IMR-90 (cell line): Measurements from ENCODE around the gene RASSF5. TPM values are rescaled to one million over a fixed set of nuclear protein-coding genes. Genes with fewer than 3 reads are reported as not detected.

ENCODE experiments used
- ATAC-seq: fragments of 200-7000 bp; cut with Tn5 transposase; 2 replicates; pipeline ENCODE4 v1.9.1; 2020; ENCODE audit warnings: low read depth, mild to moderate bottlenecking, moderate library complexity
- BruUV-seq: library from RNA; stranded (reverse); fragments of 400-500 nt; replicated peaks from 2 replicates; lab custom pipeline; 2021; lab: Mats Ljungman, UMichigan
- CTCF ChIA-PET: fragments of 300-600 bp; formaldehyde crosslinking; extraction: SDS; loops from one replicate; lab custom pipeline; 2021; ENCODE audit warnings: antibody characterized with exemption; lab: Yijun Ruan, JAX
- POLR2A ChIA-PET: fragments of 300-600 bp; sonication (Branson Sonifier 250); formaldehyde crosslinking; loops from one replicate; lab custom pipeline; 2022; ENCODE audit warnings: antibody characterized with exemption; ENCODE audit not compliant: unreplicated experiment; lab: Charles Lee
- DNase-seq: peaks from one replicate; pipeline ENCODE4 v3.0.0; 2013
- H2AFZ ChIP-seq: replicated peaks from 2 replicates; pipeline ENCODE3; 2013; ENCODE audit warnings: low read length, mild to moderate bottlenecking; ENCODE audit not compliant: poor library complexity
- H2AK5ac ChIP-seq: 2 replicates; pipeline ENCODE4 v1.6.1; 2013; ENCODE audit warnings: low read depth, low read length, inconsistent platforms
- H2AK9ac ChIP-seq: replicated peaks from 2 replicates; pipeline ENCODE3; 2013; ENCODE audit warnings: mild to moderate bottlenecking, low read depth, low read length, moderate library complexity; ENCODE audit not compliant: poor library complexity
- H2BK120ac ChIP-seq: 2 replicates; pipeline ENCODE4 v1.6.1; 2013; ENCODE audit warnings: low read depth, low read length, inconsistent platforms
- H2BK15ac ChIP-seq: 3 replicates; pipeline ENCODE4 v1.6.1; 2013; ENCODE audit warnings: low read depth, low read length, inconsistent platforms
- H2BK20ac ChIP-seq: 2 replicates; pipeline ENCODE4 v1.6.1; 2013; ENCODE audit warnings: low read depth, mild to moderate bottlenecking, inconsistent platforms, low read length, moderate library complexity
- H2BK5ac ChIP-seq: 2 replicates; pipeline ENCODE4 v1.6.1; 2013; ENCODE audit warnings: mild to moderate bottlenecking, low read depth, low read length, inconsistent platforms; ENCODE audit not compliant: poor library complexity, severe bottlenecking
- H3K14ac ChIP-seq: replicated peaks from 2 replicates; pipeline ENCODE4 v1.6.1; 2013; ENCODE audit warnings: low read depth, low read length, inconsistent platforms
- H3K18ac ChIP-seq: 2 replicates; pipeline ENCODE4 v1.6.1; 2013; ENCODE audit warnings: low read depth, low read length, control low read depth
- H3K23ac ChIP-seq: 2 replicates; pipeline ENCODE4 v1.6.1; 2013; ENCODE audit warnings: low read depth, low read length, inconsistent platforms
- H3K27ac ChIP-seq: 2 replicates; pipeline ENCODE4 v1.5.1; 2013; ENCODE audit warnings: mild to moderate bottlenecking, control low read depth, low read length; ENCODE audit not compliant: insufficient read depth
- H3K27me3 ChIP-seq: 2 replicates; pipeline ENCODE4 v1.6.1; 2013; ENCODE audit warnings: low read length; ENCODE audit not compliant: control insufficient read depth, insufficient read depth
- H3K36me3 ChIP-seq: 2 replicates; pipeline ENCODE4 v1.6.1; 2013; ENCODE audit warnings: low read length, mixed read lengths; ENCODE audit not compliant: control insufficient read depth, insufficient read depth
- H3K4ac ChIP-seq: 2 replicates; pipeline ENCODE4 v1.6.1; 2013; ENCODE audit warnings: low read depth, low read length, inconsistent platforms
- H3K4me1 ChIP-seq: 2 replicates; pipeline ENCODE4 v1.6.1; 2013; ENCODE audit warnings: low read length, mixed read lengths; ENCODE audit not compliant: control insufficient read depth, insufficient read depth
- H3K4me2 ChIP-seq: 2 replicates; pipeline ENCODE4 v1.6.1; 2013; ENCODE audit warnings: low read depth, mild to moderate bottlenecking, control low read depth, low read length, moderate library complexity
- H3K4me3 ChIP-seq: 2 replicates; pipeline ENCODE4 v1.5.1; 2013; ENCODE audit warnings: low read depth, mild to moderate bottlenecking, control low read depth, low read length, moderate library complexity; ENCODE audit not compliant: insufficient read depth
- H3K56ac ChIP-seq: 2 replicates; pipeline ENCODE4 v1.6.1; 2013; ENCODE audit warnings: low read length, inconsistent platforms; ENCODE audit not compliant: insufficient read depth; ENCODE audit errors: extremely low read depth
- H3K79me1 ChIP-seq, 2 experiments: 2 replicates each; pipeline ENCODE4 v1.6.1; 2013; ENCODE audit warnings: low read length in 2 of 2, inconsistent platforms in 1 of 2, low read depth in 1 of 2
- H3K9ac ChIP-seq: 2 replicates; pipeline ENCODE4 v1.6.1; 2013; ENCODE audit warnings: low read depth, low read length, control low read depth
- H3K9me1 ChIP-seq: 2 replicates; pipeline ENCODE4 v1.6.1; 2013; ENCODE audit warnings: low read length, inconsistent platforms; ENCODE audit not compliant: insufficient read depth
- H3K9me3 ChIP-seq: 2 replicates; pipeline ENCODE4 v1.6.1; 2013; ENCODE audit warnings: low read length; ENCODE audit not compliant: control insufficient read depth, insufficient read depth
- H4K20me1 ChIP-seq: 2 replicates; pipeline ENCODE4 v1.6.1; 2013; ENCODE audit warnings: low read length, inconsistent platforms; ENCODE audit not compliant: insufficient read depth
- H4K5ac ChIP-seq: 2 replicates; pipeline ENCODE4 v1.6.1; 2013; ENCODE audit warnings: mild to moderate bottlenecking, low read depth, low read length, control low read depth
- H4K8ac ChIP-seq, 2 experiments: 2 replicates each; pipeline ENCODE4 v1.6.1; 2013; ENCODE audit warnings: low read depth in 2 of 2, low read length in 2 of 2, control low read depth in 1 of 2, inconsistent platforms in 1 of 2
- H4K91ac ChIP-seq: 2 replicates; pipeline ENCODE4 v1.6.1; 2013; ENCODE audit warnings: low read depth, low read length, inconsistent platforms; ENCODE audit not compliant: insufficient read depth
- ELK1 ChIP-seq: fragments of 150-350 bp; IDR thresholded peaks from 2 replicates; pipeline ENCODE4 v1.6.1; 2016; ENCODE audit warnings: low read depth, mild to moderate bottlenecking, low read length, moderate library complexity, borderline replicate concordance
- MXI1 ChIP-seq: IDR thresholded peaks from 2 replicates; pipeline ENCODE4 v1.6.1; 2012; ENCODE audit warnings: low read depth, mild to moderate bottlenecking, low read length, moderate library complexity, borderline replicate concordance
- NFE2L2 ChIP-seq: fragments of 150-350 bp; IDR thresholded peaks from 2 replicates; pipeline ENCODE4 v1.6.1; 2016; ENCODE audit warnings: low read depth, mild to moderate bottlenecking, low read length
- SMC3 ChIP-seq: fragments of 150-350 bp; IDR thresholded peaks from 2 replicates; pipeline ENCODE4 v1.6.1; 2016; ENCODE audit warnings: low read depth, mild to moderate bottlenecking, antibody characterized with exemption, low read length, moderate library complexity
- WGBS, 2 experiments: methylation state at CpG; one replicate each; pipeline versions ENCODE4 v1.1.5 to v1.1.7; 2013; ENCODE audit warnings: missing lambda C conversion rate in 2 of 2; ENCODE audit not compliant: insufficient read length in 1 of 2; ENCODE audit errors: extremely low coverage in 2 of 2; 5-methylcytosine and 5-hydroxymethylcytosine counted together
- dilution Hi-C: fragments of 300-500 bp; cut with HindIII; formaldehyde crosslinking; loops from one replicate; pipeline ENCODE4 v1.14.3; 2018; ENCODE audit warnings: low sequenced_read_pairs; ENCODE audit not compliant: unreplicated experiment
- in situ Hi-C: fragments of 300-500 bp; cut with MboI; formaldehyde crosslinking; loops from 3 replicates; pipeline ENCODE4 v1.14.3; 2019; ENCODE audit warnings: low sequenced_read_pairs, inconsistent platforms, mixed read lengths
- intact Hi-C: fragments of 100-400 bp; cut with micrococcal nuclease; formaldehyde crosslinking; loops from 2 replicates; pipeline ENCODE4 v1.10.0; 2022
- polyA plus RNA-seq, 3 experiments: library from polyadenylated mRNA; depleted of rRNA; stranded (reverse); fragments of >200 nt; gene quantifications; 2 replicates each; pipeline ENCODE4 v1.2.3, GENCODE V29; 2012; ENCODE audit warnings: low replicate concordance in 1 of 3
- total RNA-seq: library from RNA; depleted of rRNA; stranded (reverse); fragments of >200 nt; gene quantifications from 2 replicates; pipeline ENCODE4 v1.2.3, GENCODE V29; 2012

The RASSF5 gene
- total and polyA plus RNA-seq, 2 of the 4 experiments (the other 2 are of a cell fraction) = 0.18 to 1.1 TPM

GRCh38 chr1:206518206-206518605 is 10.9 kb downstream of the RASSF5 start:
- Histone ChIP-seq H2AK9ac (no peak overlapping the region), H2BK5ac (no peak overlapping the region), H3K18ac (no peak overlapping the region), H3K14ac (no peak overlapping the region), H2BK15ac (no peak overlapping the region), H3K56ac (no peak overlapping the region), H3K4me3 (no peak overlapping the region), H3K36me3 (no peaks in the 10 kb centered on the region), H3K27me3 (peaks cover 2% of the 10 kb centered on the region; the same call in 1 of the 2 replicates), H4K8ac (no peak overlapping the region), H3K27ac (no peak overlapping the region), H3K9me3 (no peaks in the 10 kb centered on the region), H3K4ac (no peak overlapping the region), H3K4me2 (no peak overlapping the region), H4K91ac (no peak overlapping the region), H3K79me1 (peaks cover 0 to 1% of the 10 kb centered on the region in 2 experiments; a peak in 1 of 4 replicates), H3K4me1 (peaks cover 10% of the 10 kb centered on the region), H4K20me1 (no peaks in the 10 kb centered on the region), H2BK20ac (no peak overlapping the region), H4K5ac (no peak overlapping the region), H3K9ac (no peak overlapping the region), H3K9me1 (peaks cover 5% of the 10 kb centered on the region; the same call in 1 of the 2 replicates), H2BK120ac (no peak overlapping the region), H3K23ac (no peak overlapping the region), H2AFZ (no peak overlapping the region), H2AK5ac (no peak overlapping the region)
- POLR2A ChIA-PET = no interaction called here
- ATAC-seq (no peak), DNase-seq (no peak)
- dilution Hi-C loops = no loop called here
- WGBS, 2 experiments = 93% methylated on average over 10 of the region's 18 CpGs; no CpG with 5 or more reads in 1 of the 2 experiments
- CTCF ChIA-PET = no interaction called here
- no peak for TF ChIP-seq NFE2L2
- no peak for TF ChIP-seq ELK1
- TF ChIP-seq MXI1 = no peak
- no peak for TF ChIP-seq SMC3
- in situ Hi-C loops = no loop called here
- intact Hi-C loops = no loop called here
- BruUV-seq = no TSS peak
